Camera-type eye (tissue), 1 donor: ENCODE data around the gene SPACA1. TPM values are rescaled to one million over a fixed set of nuclear protein-coding genes. Genes with fewer than 3 reads are reported as not detected.

ENCODE experiments used
- total RNA-seq: library from RNA; depleted of rRNA; stranded (reverse); fragments of >200 nt; gene quantifications from one replicate; pipeline ENCODE4 v1.2.3, GENCODE V29; 2014

The SPACA1 gene
- not detected for total RNA-seq

GRCh38 chr6:88047510-88048150 lies at the start of gene SPACA1:
Gene SPACA1, plus strand, starts transcription at chr6:88047841. Its CDS starts 65 bp downstream, at chr6:88047906.

Other genes starting within 250 kb of the SPACA1 start
- gene CNR1, start 118.5 kb downstream of the SPACA1 start, total RNA-seq: 17.9 TPM